HG03045 (cell line): Measurements from ENCODE around the gene TF.
"Not testable (repeated sequence)": the region's sequence is repeated elsewhere in the genome, so short reads cannot be mapped to it uniquely, and the experiment has no call there.

Source experiments
- ATAC-seq: cut with Tn5 transposase; IDR thresholded peaks from one replicate; pipeline ENCODE4 v1.9.1; 2021; ENCODE audit warnings: mild to moderate bottlenecking, moderate library complexity; ENCODE audit not compliant: unreplicated experiment

TF gene

GRCh38 chr3:133763797-133764683 lies 17.8 kb downstream of the TF start:
- no peak for ATAC-seq

DNA sequence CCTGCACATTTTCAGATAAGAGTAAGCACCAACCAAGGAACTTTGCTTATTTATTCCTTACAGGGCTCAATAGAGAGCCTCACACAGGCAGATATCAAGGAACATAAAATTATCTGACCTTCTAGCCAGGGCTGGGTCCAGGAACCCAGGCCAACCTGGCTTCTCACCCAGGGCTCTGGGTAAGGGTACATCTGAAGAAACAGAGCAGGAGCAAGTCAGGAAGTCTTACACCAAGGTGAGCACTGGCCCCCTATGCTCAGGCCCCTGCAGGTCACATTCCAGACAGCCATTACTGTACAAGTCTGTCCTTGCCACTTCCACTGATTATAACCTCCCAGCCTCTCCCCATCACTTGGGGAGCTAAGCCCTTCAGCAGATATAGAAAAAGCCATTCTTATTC lies 19.1 kb downstream of the TF start:
- no peak for ATAC-seq

- ATAC-seq, result no peak
Measured at GRCh38 chr3:133767607-133768006, 21.4 kb downstream of the TF start.

DNA sequence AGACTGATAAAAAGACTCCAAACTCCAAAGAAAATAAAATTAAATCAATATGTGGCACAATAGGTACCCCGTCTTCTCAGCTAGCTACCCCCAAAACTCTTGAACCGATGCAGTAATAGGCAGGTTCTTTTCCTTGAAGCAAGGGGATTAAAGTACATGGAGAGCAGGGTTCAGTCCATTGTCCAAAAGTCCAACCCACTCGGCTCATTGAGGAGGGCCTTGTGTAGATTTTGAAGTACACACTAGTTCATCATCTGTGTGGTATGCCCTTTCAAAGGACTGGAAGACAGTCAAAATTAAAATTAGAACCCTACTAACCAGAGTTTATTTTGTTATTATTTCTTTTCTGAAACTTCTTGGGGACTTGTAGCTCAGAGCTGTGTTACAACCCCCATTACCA lies 23.3 kb downstream of the TF start:
- ATAC-seq, result no peak

GRCh38 chr3:133773732-133774131 lies 27.5 kb downstream of the TF start:
- ATAC-seq, result no peak

- no peak for ATAC-seq
Measured at GRCh38 chr3:133775309-133775708, 29.1 kb downstream of the TF start.

GRCh38 chr3:133775835-133776234 lies 29.6 kb downstream of the TF start:
- ATAC-seq, result no peak

DNA sequence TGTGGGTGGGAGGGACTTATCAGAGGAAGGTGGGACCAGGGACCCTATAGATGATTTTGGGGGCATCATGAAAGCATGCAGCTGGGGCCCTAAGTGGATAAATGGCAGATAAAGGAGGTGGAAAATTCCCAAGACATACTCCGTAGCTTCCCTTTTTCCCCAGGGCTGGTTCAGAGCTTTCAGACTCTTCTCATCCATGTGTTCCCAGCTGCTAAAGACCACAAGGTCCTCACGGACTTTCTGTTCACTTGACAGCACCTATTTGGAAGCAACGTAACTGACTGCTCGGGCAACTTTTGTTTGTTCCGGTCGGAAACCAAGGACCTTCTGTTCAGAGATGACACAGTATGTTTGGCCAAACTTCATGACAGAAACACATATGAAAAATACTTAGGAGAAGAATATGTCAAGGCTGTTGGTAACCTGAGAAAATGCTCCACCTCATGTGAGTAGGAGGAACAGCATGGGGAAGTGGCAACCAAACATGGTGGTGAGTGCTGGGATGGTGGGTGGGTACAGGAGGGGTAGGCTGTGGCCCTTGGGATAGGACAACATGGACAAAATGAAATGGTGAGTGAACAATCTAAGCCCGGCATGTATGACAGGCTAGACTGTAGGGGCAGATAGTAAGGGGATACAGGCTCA lies 30.7 kb downstream of the TF start:
- ATAC-seq, result no peak

DNA sequence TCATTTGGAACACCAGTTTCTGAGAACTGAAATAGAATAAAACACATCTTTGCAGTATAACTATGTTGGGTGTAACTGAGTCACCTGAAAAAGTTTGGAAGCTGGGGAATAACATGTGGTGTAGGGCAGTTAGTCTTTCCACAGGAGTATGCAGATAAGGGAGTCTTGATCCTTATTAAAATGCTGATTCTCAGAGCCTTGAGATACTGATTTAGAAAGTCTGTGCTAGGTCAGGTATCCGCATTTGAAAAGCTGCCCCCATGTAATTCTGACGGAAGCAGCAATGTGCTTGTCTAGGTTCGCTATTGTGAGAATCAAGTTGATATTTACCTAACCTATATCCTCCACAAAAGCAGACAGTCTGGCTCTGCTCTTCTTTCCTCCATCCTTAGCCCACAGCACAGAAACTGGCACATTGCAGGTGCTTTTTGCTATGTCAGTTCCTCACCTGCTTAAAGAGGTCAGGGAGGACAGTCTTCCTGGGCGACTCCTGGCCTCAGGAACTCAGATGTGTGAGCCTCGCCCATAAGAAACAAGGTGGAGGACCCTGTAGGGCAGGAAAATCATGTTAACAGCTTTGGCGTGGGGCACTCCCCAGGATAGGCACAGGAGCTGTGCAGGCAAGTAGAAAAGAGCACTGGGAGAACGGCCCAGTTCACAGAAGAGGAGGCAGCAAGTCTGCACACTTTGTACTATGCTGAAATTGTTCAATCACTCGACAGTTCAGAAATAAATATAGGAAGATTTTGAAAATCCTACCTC lies 31.8 kb downstream of the TF start:
- ATAC-seq, result no peak

DNA sequence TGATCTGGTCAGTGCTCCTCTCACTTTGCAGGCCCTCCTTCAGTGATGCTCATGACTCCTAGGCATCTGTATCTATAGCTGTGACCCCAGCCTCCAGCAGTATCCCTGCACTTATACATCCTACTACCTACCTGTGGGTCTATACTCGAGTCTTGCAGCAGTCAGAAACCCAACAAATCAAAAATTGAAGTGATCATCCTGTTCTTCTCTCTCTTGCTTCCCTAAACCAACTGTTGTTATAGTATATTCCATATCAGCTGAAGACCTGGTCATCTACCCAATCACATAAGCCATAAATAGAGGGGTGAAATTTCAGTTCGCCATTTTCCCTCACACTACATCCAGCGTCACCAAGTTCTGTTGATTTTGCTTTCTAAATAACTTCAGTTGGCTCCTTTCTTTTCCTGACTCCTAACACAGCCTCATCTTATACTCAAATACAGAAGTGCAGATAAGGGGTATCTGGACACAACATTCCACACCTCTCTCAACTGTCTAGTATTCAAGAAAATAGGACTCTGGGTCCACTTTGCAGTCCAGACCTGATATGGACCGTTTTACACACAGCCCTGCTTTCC lies 33.5 kb downstream of the TF start:
- ATAC-seq, result no peak

DNA sequence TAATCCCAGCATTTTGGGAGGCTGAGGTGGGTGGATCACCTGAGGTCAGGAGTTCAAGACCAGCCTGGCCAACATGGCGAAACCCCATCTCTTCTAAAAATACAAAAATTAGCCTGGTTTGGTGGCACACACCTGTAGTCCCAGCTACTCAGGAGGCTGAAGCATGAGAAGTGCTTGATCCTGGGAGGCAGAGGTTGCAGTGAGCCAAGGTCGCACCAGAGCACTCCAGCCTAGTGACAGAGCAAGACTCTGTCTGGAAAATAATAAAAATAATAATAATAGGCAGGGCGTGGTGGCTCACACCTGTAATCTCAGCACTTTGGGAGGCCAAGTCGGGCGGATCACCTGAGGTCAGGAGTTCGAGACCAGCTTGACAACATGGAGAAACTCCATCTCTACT lies 34.6 kb downstream of the TF start:
- ATAC-seq, result not testable (repeated sequence)

DNA sequence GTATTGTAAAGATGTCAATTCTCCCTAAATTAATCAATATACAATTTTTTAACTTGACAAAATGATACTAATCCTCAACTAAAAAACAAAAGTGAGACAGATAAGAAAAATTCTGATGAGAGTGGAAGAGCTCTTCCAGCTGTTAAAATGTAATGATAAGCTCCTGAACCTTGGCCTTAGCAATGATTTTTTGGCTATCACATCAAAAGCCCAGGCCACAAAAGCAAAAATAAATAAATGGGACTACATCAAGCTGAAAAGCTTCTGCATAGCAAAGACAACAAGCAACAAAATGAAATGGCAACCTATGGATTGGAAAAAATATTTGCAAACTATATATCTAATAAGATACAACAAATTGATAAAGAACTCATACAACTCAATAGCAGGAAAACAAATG lies 35.4 kb downstream of the TF start:
- no peak for ATAC-seq

GRCh38 chr3:133782454-133782853 lies 36.3 kb downstream of the TF start:
- no peak for ATAC-seq

DNA sequence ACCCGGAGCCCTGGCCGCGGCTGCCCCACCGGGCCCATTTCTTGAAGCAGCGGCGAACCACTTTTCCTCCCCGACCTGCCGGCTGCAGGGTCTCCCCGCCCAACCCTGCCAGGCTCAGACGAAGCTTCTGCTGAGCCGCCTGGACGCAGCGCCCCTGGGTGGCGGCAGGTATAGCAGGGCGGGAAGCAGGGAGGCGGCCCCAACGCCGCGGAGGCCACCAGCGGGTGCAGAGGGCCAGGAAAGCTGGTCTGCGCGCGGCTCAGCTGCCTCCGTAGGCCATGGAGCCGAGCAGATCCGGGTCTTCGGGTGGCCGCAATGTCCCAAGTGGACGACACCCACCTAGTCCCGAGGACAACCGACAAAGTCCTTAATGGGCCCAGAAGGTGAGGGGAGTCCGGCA lies 37.6 kb downstream of the TF start:
- no peak for ATAC-seq

DNA sequence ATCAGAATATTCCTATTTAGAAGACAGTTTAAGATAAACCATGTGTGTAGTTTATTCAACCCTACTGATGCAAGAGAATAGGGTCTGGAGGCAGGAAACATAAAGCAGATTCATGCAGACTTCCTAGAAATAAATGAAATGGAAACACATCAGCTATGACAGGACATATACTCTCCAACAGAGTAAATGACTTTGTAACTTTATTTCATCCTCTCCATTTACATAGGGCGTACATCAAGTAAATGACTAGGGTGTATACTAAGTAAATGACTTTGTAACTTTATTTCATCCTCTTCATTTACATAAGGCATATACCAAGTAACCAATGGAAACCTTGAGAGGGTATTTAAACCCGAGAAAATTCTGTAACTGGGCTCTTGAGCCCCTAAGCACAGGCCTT lies 41.8 kb downstream of the TF start:
- ATAC-seq, result no peak

- ATAC-seq, result no peak
Measured at GRCh38 chr3:133792171-133792763, 46.1 kb downstream of the TF start.

DNA sequence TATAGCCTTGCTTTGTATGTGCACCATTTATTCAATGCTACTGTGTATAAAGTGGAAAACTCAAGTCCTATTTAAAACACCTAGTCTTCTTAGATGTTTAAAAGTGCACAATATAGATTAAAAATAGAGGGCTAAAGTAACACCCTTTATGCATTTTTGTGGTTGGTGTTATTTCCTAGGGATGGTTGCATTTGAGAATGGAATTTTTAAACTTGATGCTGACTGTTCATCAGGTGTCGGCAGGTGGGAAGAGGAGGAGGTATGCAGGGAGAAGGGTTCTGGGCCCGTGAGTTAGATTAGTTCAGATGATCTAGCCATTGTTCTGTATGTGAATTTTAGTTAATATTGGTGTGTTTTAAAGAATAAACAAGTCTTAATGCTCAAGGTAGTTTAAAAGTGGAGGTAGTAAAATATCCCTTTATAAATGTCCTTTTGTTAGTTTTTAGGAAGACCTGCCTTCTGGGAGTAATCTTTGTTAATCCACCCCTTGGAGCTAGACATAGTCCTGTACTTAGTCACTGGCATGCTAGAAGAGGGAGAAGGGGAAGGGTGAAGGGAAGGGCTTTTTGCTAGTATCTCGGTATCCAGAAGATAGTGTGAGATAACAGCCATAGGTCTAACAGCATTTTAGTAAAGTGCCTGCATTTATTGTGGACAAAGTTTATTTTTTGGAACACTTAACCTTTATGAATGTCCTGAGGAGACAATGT lies 51.4 kb downstream of the TF start:
- ATAC-seq, result no peak

- no peak for ATAC-seq
Measured at GRCh38 chr3:133799794-133800585, 53.8 kb downstream of the TF start.

- ATAC-seq, result no peak
Measured at GRCh38 chr3:133803469-133803868, 57.3 kb downstream of the TF start.

GRCh38 chr3:133804896-133805295 lies 58.7 kb downstream of the TF start:
- ATAC-seq, result no peak
